EH (cell line): ENCODE data around the gene CAPN3.

Source experiments
- DNase-seq: peaks from one replicate; pipeline ENCODE4 v3.0.0-alpha.2; 2015; ENCODE audit warnings: low read depth

Gene CAPN3

DNA sequence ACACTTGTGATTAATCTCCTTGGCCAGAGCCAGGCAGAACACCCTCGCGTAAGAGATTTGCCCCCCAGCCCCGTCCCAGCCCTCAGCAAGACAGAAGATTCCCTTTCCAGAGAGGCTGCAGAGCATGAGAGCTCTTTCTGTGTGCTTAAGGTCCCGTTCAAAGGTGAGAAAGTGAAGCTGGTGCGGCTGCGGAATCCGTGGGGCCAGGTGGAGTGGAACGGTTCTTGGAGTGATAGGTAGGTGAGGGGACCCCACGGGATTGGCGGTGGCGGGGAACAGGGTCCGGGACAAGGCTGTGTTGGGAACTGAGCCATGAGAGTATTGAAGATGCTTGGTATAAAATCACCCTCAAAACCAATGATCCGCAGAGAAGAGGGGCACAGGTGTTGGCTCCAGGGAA, 34.8 kb downstream of the CAPN3 start:
- DNase-seq = no peak

DNA sequence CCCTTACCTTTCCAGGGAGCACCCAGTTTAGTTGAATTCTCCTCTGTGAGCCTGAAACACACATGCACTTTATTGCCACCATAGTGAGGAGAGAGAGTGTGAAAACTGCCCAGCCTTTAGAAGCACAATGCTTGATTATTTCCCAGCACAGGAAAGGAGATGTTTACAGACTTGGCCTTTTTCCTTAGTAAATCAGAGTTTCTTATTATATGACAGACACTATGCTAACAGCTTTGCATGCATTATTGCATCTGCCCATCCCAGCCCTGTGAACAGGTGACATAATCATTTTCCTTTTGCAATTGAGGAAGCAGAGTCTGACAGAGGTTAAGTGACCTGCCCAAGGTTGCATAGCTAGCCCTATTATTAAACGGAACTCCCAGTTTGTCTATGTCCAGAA, 36.5 kb downstream of the CAPN3 start:
- DNase-seq = no peak

DNA sequence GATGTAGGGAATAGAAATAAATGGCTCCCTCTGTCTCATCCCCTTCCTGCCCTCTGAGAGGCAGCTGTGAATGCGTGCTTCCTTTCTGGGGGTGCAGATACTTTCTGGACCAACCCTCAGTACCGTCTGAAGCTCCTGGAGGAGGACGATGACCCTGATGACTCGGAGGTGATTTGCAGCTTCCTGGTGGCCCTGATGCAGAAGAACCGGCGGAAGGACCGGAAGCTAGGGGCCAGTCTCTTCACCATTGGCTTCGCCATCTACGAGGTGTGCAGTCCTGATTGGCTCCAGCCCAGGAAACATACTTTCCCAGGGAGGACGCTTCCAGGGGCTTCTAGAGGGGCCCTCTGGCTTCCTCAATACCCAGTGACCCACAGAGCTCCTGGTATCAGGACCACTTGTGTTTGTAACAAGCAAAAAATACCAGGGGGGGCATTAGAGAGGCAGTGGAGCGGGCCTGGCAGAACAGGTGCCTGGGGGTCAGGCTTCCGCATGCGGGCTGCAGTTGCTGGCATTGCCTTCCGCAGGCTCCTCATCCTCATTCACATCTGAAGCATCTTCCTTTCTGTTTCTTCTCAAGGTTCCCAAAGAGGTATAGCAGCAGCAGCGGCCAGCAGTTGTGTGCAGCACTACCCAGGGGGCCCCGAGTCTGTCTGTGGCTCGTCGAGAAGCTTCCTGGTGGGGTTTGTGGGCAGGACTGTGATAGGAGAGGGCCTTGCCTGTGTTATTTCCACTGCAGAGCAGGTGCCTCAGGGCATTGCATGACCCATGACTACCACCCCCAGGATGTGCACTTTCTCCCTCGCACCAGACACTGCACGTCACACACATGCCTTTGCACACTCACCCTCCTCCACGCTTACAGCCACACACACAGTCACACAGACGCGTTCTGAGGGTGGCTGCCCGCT, 42.5 kb downstream of the CAPN3 start:
- DNase-seq = no peak

DNA sequence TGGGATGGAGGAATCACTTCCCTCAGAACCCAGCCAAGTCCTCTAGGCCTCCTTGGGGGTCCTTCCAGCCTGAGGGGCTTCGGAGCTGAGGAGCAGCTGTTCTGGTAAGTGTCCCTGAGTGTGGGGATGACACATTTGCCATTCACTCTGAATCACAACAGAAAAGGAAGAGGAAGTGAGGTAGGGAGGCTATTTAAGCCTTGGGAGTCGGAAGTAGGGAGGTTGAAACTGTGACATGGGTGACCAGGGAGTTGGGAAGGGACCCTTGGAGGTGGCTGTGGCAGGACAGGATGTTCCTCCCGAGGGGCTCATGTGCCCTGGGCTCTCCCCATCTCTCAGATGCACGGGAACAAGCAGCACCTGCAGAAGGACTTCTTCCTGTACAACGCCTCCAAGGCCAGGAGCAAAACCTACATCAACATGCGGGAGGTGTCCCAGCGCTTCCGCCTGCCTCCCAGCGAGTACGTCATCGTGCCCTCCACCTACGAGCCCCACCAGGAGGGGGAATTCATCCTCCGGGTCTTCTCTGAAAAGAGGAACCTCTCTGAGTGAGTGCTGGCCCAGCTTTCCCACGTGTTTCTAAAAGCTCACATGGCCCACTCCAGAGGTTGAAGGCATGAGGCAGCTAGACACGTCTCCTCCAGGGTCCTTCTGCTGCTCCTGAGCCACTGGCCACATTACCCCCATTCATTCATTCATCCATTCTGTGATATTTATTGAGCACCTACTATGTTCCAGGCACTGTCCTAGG, 43.3 kb downstream of the CAPN3 start:
- no peak for DNase-seq

DNA sequence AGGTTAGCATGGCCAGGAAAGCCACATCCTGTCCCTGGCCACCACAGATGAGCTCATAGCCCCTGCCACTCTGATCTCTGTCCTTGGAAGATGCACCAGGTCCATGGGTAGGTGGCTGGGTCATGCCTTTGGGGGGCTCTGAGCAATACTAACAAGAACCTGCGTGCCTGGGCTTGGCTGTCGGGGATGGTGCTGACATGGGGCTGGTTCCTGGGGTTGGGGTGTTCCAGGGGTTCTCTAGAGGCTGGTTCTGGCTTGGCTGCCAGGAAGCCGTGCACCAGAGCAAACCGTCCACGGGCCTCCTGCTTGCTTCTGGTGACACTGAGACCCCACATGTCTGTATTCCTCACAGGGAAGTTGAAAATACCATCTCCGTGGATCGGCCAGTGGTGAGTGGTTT, 44.1 kb downstream of the CAPN3 start:
- no peak for DNase-seq

DNA sequence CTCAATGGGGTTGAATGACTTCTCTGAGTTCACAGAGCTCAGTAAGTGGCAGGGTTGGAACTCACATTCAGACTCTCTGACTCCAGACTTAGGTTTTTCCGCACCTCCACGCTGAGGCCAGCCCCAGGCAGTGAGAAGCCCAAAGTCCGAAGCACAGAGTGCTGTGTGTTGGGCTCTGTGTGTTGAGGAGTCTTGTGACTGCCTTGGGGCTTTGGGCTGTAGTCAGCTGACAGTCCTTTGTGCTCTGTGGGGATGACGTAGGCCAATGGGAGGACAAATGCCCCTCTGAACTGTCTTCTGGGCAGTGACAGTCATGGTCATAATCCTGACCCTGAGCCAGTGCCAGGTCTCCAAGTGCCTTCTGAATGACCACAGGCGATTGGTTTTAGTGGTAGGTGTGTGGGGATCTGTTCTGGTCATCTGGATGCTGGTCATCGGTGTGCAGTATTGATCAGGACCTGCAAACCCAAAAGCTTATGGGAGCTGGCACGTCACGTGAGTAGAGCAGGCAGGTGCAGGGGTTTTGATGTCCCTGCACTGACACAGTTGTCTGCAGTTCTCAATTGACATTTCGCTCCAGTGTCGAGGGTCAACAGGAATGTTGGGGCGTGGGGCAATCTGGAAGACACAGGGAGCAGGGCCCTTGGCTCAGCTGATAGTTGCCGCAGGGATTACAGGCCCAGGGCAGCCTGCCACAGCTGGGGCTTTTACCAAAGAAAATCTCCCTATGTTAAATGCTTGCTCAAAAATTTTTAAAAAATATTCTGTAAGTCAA, 45.3 kb downstream of the CAPN3 start:
- no peak for DNase-seq

DNA sequence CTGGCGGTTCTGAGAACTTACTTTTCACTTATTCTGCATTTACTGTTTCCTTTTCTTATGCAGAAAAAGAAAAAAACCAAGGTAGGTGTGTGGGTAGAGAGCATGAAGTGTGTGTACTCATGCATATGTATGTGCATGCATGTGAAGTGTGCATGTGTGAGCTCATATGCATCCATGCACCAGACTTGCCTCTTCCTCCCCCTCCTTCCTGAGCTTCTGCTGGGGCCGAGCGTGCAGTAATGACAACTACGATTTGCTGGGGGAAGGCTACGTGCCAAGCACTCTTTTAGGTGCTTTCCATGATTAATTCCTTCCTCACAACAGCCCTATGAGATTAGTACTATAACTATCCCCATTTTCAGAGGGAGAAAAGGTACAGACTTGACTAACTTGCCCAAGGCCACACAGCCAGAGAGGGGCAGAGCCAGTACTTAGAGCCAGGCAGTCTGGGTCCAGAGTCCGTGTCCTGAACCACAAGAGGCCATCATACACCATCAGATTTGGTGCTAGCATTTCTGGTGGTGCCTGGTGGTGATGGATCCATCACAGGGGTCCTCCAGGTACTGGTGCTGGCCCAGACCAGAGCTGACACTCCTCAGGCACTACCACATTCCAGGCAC, 46.7 kb downstream of the CAPN3 start:
- no peak for DNase-seq

DNA sequence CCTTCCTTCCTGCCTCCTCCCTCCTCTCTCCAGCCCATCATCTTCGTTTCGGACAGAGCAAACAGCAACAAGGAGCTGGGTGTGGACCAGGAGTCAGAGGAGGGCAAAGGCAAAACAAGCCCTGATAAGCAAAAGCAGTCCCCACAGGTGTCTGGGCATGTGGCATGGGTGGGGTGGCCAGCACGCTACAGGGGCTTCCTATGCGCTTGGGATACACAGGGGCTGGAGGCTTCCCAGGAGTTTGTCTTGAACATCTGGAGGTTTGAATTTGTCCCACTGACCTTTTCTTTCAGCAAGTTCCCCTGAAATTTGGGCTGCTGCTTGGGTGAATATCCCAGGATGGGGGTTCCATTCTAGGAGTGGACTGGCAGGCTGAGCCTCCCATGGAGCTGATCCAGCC, 48.9 kb downstream of the CAPN3 start:
- no peak for DNase-seq

DNA sequence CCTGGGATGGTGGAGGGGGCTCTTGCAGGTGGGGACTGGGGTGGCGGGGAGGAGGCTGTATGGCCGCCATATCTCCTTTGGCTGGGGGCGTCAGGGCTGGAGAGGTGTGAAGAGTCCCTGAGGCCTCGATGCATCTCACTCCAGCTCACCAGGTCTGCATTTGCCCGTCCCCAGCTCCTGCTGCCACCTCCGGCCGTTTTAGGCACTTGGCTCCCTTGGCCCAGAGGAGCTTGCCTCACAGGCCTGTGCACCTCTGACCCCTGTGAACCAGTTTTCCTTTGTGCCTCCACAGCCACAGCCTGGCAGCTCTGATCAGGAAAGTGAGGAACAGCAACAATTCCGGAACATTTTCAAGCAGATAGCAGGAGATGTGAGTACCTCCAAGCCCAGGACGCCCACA, 49.7 kb downstream of the CAPN3 start:
- DNase-seq = no peak

DNA sequence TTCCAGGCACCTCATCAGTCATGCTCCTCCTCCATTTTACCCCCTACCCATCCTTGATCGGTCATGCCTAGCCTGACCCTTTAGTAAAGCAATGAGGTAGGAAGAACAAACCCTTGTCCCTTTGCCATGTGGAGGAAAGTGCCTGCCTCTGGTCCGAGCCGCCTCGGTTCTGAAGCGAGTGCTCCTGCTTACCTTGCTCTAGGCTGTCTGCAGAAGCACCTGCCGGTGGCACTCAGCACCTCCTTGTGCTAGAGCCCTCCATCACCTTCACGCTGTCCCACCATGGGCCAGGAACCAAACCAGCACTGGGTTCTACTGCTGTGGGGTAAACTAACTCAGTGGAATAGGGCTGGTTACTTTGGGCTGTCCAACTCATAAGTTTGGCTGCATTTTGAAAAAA, 52.6 kb downstream of the CAPN3 start:
- DNase-seq = no peak

DNA sequence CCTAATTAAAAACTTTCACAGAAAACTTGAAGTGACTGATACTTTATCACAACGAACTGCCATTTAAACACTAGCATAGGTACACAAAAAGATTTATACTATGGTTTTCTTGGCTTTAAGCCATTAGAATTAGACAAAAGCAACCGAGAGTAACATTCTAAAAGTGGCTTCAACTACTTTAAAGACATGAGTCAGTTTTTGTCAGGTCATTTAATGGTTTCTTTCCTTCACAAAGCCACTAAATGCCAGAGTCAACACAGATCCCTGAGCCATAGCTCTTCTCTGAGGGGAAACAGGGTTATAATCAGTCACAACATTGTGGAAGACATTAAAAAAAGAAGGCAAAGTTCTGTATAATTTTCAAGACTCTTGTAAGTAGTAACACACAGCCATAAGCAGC, 54.6 kb downstream of the CAPN3 start:
- peak; percentile 57 for DNase-seq

DNA sequence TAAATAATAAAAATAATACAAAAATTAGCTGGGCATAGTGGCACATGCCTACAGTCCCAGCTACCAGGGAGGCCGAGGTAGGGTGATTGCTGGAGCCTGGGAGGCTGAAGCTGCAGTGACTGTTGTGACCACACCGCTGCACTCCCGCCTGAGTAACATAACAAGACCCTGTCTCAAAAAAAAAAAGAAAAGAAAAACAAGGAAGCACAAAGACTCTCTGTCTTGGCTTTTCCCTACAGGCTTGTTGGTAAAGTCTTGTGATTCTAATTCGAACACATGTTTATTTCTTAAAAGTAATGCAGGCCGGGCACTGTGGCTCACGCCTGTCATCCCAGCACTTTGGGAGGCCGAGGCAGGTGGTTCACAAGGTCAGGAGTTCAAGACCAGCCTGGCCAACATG, 60.1 kb downstream of the CAPN3 start:
- DNase-seq = no peak

DNA sequence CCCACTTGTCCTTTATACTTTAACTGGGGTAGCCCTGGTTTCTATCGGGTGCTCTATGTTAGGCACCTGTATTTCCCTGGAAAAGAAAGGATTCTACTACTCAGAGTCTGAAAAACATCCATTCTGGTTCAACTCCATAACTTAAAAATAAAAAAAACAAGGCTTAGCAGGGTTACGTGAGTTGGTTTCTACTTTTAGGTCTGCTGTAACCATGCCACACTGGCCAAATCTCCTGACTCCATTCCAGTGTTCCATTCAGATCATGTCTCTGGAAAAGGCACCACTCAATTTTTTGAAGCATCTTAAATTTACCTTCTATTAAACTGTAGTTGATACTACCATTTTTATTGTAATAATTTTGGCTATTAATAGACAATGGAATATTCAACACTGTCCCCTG, 62.1 kb downstream of the CAPN3 start:
- DNase-seq = no peak

DNA sequence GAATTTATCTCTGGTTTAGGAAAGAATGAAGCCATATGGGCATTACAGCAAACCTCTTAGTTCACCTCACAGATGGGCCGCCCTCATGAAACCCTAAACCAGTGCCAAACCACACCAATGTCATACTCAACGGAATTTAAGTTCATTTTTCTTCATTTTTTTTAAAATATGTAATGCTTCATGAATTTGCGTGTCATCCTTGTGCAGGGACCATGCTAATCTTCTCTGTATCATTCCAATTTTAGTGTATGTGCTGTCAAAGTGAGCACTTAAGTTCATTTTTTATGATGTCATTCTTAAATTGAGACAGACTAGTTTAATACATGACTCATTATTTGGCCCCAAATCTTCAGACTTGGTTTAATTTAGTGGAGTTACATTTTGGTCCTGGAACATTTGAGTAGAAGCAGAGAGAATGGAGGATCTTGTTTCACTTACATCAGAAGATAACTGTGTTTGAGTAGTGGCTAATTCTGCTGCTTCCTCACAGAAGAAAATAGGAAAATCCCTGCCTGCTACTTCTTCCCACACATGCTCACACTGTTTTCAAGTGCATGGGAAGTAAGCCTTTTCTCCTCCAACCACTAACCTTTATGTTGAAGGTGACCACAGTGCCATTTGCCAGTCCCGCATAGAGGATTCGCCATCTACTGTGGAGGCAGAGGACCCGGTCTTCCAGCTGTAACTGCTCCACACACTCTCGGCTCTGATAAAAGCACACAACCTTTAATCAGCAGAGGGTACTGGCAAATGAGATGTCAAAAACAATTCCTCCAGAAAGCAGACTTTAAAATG, 68.3 kb downstream of the CAPN3 start:
- DNase-seq = peak; percentile 94

DNA sequence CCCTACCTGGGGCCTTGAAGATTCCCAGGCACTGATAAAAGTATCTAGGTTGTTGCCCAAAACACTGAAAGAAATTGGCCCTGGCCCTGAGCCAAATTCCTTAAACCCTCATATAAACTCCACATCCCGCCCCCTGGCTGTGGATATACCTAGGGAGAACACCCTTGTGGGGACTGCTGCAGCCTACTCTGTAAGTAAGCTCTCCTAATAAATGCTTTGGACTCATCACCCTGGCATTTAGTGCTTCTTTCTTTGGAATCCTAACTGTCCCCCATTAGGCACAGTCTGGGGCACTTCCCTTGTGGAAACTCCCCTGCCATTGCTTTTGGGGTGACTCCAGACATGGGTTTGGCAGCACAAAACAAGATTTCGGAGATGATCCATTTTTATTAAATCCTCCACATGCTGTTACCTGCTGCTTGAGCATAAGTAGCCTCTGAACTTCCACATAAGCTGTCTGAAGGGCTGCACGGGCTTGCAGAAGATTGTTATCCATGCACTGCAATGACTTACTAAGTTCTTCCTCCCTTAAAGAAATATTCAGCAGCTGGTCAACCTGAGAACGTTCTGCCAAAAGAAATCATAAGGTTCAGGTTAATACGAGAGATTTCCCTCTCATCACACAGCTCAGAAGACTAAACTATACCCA, 85.2 kb downstream of the CAPN3 start:
- peak; percentile 75 for DNase-seq

DNA sequence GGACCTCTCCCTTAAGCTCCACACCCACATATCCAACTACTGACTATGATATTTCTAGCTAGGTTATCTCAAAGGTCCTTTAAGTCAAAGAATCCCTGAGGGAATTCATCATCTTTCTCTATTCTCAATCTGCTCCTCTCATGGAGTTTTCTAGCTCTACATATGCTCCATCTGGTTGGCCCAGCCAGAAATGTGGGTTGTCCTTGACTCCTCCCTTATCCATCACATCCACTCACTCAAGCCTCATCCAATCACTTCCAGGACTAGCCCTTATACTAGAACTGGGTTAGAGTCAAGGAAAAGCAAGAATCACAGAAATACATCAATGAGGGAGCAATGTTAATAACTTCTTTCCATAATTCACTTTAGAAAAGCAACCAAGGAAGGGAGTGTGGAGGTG, 86.2 kb downstream of the CAPN3 start:
- DNase-seq = no peak

DNA sequence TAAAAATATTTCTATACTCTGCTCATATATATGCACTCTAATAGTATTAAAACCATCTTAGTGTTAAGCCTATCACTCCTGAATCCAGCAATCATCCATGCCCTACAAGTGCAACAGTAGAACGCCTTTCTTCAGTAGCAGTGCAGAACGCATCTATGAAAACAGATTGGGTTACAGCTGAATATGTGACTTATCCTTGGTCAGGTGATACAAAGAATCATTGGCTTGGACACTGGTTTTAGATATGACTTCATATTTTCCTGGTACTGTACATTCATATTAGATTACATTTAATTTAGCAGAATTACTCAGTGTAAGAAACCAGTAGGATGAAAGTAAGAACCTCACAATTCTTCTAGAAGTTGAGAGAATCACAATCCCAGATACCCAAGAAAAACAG, 88.3 kb downstream of the CAPN3 start:
- no peak for DNase-seq

DNA sequence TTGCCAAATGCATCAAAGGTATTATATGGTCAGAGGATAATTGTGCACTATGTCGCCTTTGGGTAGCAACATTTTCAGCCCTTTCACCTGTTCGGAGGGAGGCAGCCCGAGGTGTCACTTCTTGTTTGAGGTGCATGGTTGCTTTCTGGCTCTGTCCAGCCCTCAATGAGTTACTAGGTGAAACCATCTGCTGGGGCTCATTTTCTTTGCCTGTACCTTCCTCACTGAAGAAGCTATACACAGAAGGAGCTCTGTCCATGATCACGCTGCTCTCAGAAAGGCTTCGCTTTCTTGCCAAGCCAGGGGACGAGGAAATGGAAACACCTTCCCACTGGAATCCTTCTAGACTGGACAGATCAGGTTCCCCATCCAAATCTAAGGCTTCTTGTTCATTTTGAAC, 89.0 kb downstream of the CAPN3 start:
- DNase-seq = no peak

DNA sequence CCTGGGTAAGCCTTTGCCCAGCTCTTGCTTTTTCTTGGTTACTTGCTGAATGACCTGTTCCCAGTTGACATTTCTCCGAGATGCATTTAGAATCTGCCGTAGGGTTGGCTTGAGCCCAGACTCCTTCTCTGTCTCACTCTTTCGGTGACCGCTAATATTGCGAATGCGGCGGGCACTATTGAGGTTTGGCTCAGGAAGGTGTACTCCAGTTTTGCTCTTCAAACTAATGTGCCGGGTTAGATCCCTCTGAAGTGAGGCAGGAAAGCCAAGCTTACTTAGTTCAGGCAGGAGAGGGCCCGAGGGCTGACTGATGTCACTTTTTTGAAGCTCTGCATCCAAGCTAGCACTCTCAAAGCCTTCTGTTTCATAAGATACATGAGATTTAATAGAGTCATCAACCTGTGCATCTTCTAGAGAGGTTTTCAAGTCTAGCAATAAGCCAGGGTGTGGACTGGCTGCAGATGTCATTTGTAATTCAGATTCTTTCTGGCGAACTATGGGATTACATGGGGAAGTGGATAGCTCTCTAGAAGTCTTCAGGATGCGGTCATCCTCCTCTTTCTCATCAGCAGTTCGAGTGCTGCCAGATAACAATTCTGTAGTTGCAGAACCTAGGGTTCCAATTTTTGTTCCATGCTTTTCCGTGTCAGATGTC, 90.6 kb downstream of the CAPN3 start:
- DNase-seq = no peak

DNA sequence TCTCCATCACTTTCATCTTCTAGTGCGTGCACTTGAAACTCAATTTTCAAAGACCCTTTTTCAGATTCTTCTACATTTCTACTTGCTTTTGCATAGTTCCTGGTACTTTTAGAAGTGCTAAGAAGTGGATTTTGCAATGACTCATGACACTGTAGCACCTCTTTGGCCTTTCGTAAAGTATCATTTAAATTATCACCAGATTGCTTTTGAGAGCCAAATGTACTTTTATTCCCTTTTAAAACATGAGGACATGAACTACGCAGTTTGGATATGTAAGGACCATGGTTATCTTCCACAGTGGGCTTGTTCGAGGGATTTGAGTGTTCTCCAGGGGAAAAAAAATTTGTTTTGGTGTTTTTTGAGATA, 91.1 kb downstream of the CAPN3 start:
- no peak for DNase-seq
